Mammary epithelial cell (primary cell): ENCODE data around the gene TMEM138.

ENCODE experiments used
- CTCF ChIP-seq, 2 donors: IDR thresholded peaks in 1 of 2; conservative IDR thresholded peaks in 1 of 2; 2 replicates each; pipeline ENCODE4 v1.5.1; 2011 to 2012; ENCODE audit warnings: inconsistent platforms in 2 of 2, low read length in 2 of 2, mild to moderate bottlenecking in 2 of 2, control low read depth in 1 of 2, low read depth in 1 of 2; ENCODE audit not compliant: insufficient read depth in 1 of 2; ENCODE audit errors: extremely low read depth in 1 of 2
- EZH2 ChIP-seq: IDR thresholded peaks from 2 replicates; pipeline ENCODE4 v1.6.1; 2012; ENCODE audit warnings: low read length, inconsistent platforms, borderline replicate concordance

- TF ChIP-seq CTCF (conservative IDR thresholded peaks at IDR 0.05 in 1 of 2, IDR thresholded peaks at IDR 0.05 in 1 of 2; ENCODE audit: extremely low read depth in 1 of 2, insufficient read depth in 1 of 2, low read depth in 1 of 2, low read length in 2 of 2) (no peak), EZH2 (no peak)
Observed at GRCh38 chr11:61401573-61401972, 39.4 kb downstream of the TMEM138 start.
